ENCODE results near the gene FKBP4.
"Not testable (repeated sequence)": the region's sequence is repeated elsewhere in the genome, so short reads cannot be mapped to it uniquely, and the experiment has no call there.

Gene FKBP4

GRCh38 chr12:2794736-2795289 lies at the start of gene FKBP4:
TSS of gene FKBP4 (plus strand) at chr12:2794970. CDS start at chr12:2795140, 170 bp downstream.
- peak; percentile 86 for DNase-seq (ENCODE audit: low read depth)

- DNase-seq (ENCODE audit: low read depth) = no peak
These were observed 49.1 kb upstream of the FKBP4 start for GRCh38 chr12:2745655-2746054.

GRCh38 chr12:2749580-2749979 lies 45.2 kb upstream of the FKBP4 start:
- no peak for DNase-seq (ENCODE audit: low read depth)

GRCh38 chr12:2750185-2750584 lies 44.6 kb upstream of the FKBP4 start:
- DNase-seq (ENCODE audit: low read depth) = no peak

- no peak for DNase-seq (ENCODE audit: low read depth)
These were observed 43.5 kb upstream of the FKBP4 start for GRCh38 chr12:2751230-2751629.

GRCh38 chr12:2751686-2752085 lies 43.1 kb upstream of the FKBP4 start:
- DNase-seq (ENCODE audit: low read depth) = no peak

GRCh38 chr12:2752676-2753371 lies 41.9 kb upstream of the FKBP4 start:
- peak; percentile 71 for DNase-seq (ENCODE audit: low read depth)

GRCh38 chr12:2753536-2753935 lies 41.2 kb upstream of the FKBP4 start:
- no peak for DNase-seq (ENCODE audit: low read depth)

GRCh38 chr12:2754208-2754607 lies 40.6 kb upstream of the FKBP4 start:
- no peak for DNase-seq (ENCODE audit: low read depth)

GRCh38 chr12:2756756-2757155 lies 38.0 kb upstream of the FKBP4 start:
- DNase-seq (ENCODE audit: low read depth) = no peak

- DNase-seq (ENCODE audit: low read depth) = no peak
These were observed 35.0 kb upstream of the FKBP4 start for GRCh38 chr12:2759733-2760132.

GRCh38 chr12:2764398-2764797 lies 30.4 kb upstream of the FKBP4 start:
- DNase-seq (ENCODE audit: low read depth) = no peak

- no peak for DNase-seq (ENCODE audit: low read depth)
These were observed 29.7 kb upstream of the FKBP4 start for GRCh38 chr12:2765052-2765451.

- no peak for DNase-seq (ENCODE audit: low read depth)
These were observed 29.2 kb upstream of the FKBP4 start for GRCh38 chr12:2765608-2766007.

- no peak for DNase-seq (ENCODE audit: low read depth)
These were observed 26.4 kb upstream of the FKBP4 start for GRCh38 chr12:2768224-2768961.

GRCh38 chr12:2769866-2770533 lies 24.8 kb upstream of the FKBP4 start:
- DNase-seq (ENCODE audit: low read depth) = no peak

- not testable (repeated sequence) for DNase-seq (ENCODE audit: low read depth)
These were observed 24.2 kb upstream of the FKBP4 start for GRCh38 chr12:2770544-2770943.

GRCh38 chr12:2772370-2772769 lies 22.4 kb upstream of the FKBP4 start:
- no peak for DNase-seq (ENCODE audit: low read depth)

- no peak for DNase-seq (ENCODE audit: low read depth)
These were observed 21.4 kb upstream of the FKBP4 start for GRCh38 chr12:2773199-2773875.

GRCh38 chr12:2775431-2775830 lies 19.3 kb upstream of the FKBP4 start:
- DNase-seq (ENCODE audit: low read depth) = no peak

- DNase-seq (ENCODE audit: low read depth) = no peak
These were observed 18.5 kb upstream of the FKBP4 start for GRCh38 chr12:2776129-2776806.

GRCh38 chr12:2779281-2779680 lies 15.5 kb upstream of the FKBP4 start:
- DNase-seq (ENCODE audit: low read depth) = no peak
